C1 segment of cervical spinal cord (tissue), 14 donors: ENCODE measurements around the gene XRCC2.

Experiments
- DNase-seq, 14 donors: peaks; one replicate each; lab custom pipeline; 2025; lab: John Stamatoyannopoulos, UW

XRCC2 gene

GRCh38 chr7:152615031-152615741 is 60.8 kb downstream of the XRCC2 start:
- DNase-seq = peak in 11 of 14 donors; percentile 9 to 38 (median 24)

GRCh38 chr7:152608656-152609055 is 67.3 kb downstream of the XRCC2 start:
- no peak for DNase-seq

- DNase-seq = no peak
Observed at GRCh38 chr7:152608208-152608607, 67.7 kb downstream of the XRCC2 start.

GRCh38 chr7:152607007-152607406 is 68.9 kb downstream of the XRCC2 start:
- DNase-seq = no peak

GRCh38 chr7:152602962-152603361 is 73.0 kb downstream of the XRCC2 start:
- DNase-seq = no peak

- no peak for DNase-seq
Observed at GRCh38 chr7:152601305-152601798, 74.6 kb downstream of the XRCC2 start.

GRCh38 chr7:152600266-152600665 is 75.7 kb downstream of the XRCC2 start:
- DNase-seq = no peak

- no peak for DNase-seq
Observed at GRCh38 chr7:152597507-152597906, 78.4 kb downstream of the XRCC2 start.

GRCh38 chr7:152596824-152597223 is 79.1 kb downstream of the XRCC2 start:
- no peak for DNase-seq
